ENCODE data around the gene TMEM253. TPM values are rescaled to one million over a fixed set of nuclear protein-coding genes. Genes with fewer than 3 reads are reported as not detected.

Gene TMEM253
- total RNA-seq, 4 donors from 2014 or later = 0.44 to 1.8 TPM; not detected in 2

DNA sequence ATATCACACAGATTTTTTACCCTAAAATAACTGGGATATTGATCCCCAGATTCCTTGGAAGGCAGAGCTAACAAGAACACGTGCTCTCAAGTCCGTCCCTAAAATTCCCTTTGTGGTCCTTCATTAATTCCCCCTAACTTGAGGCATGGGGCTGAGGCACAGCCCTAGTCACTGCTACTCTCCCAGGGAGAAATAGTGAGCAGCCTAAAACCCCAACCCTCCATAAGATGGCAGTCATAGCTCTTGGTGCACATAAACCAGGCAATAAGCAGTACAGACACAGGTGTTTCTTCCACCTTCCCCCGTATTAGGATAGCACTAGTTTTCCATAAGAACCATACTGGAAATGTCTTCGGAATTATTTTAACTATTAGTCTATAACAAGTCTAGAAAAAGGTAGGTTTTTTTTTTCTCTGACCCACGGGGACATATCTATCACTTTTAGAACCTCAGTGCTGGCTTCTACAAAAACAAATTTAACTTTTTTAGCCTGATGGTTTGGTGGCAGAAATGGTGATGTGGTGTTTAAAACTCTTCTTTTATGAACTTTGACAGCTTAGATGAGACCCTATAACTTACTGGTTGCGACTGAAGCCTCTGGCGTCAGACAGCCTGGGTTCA lies 33.9 kb upstream of the TMEM253 start:
- no peak for TF ChIP-seq CTCF (IDR thresholded peaks at IDR 0.05; ENCODE audit: low read depth)

DNA sequence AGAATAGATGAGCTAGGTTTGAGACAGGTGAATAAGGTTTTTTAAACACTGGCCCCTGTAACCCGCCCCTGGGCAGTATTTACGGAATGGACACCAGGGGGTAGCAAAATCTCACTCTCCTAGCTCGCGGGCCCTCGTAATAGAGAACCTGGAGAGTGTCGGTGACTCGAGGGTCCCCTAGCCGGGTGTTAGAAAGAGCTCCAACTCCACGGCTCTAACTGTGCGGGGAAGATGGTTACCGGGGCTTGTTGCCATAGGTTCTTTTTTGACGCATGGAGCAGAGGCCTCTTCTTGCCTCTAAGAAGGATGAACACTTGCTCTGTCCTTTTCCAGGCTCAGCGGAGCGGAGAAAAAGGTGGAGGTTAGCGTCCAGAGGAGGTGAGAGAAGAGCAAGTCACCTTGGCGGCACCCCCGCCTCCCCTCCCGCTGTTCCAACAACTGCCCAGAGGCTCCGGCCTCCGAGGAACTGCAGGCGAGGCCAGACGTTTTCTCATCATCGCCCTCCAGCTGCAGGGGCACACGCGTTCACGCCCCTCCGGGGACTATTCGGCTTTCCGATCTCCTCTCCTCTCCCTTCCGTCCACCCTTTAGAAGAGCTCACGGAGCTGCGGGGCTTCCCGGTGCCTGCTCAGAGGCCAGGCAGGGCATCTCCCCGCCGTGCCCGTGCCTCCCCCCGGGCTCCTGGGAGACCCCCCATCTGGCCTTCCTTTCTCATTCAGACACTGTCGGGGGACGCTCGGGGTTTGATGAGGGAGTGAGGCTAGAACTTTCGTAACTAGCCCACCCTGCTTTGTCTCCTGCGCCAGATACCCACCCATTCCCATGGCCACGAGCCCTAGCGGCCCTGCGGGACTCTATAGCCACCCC lies 32.1 kb upstream of the TMEM253 start:
- TF ChIP-seq CTCF (IDR thresholded peaks at IDR 0.05; ENCODE audit: low read depth) = no peak

GRCh38 chr14:21069388-21070082 lies 31.3 kb upstream of the TMEM253 start:
- no peak for TF ChIP-seq CTCF (IDR thresholded peaks at IDR 0.05; ENCODE audit: low read depth)

GRCh38 chr14:21070083-21070609 lies 30.7 kb upstream of the TMEM253 start, which contains the start of gene ARHGEF40:
Gene ARHGEF40, plus strand, starts transcription at chr14:21070304. Its CDS starts 93 bp downstream, at chr14:21070397.
- TF ChIP-seq CTCF (IDR thresholded peaks at IDR 0.05; ENCODE audit: low read depth) = no peak

GRCh38 chr14:21070610-21071224 lies 30.1 kb upstream of the TMEM253 start:
- no peak for TF ChIP-seq CTCF (IDR thresholded peaks at IDR 0.05; ENCODE audit: low read depth)

- TF ChIP-seq CTCF (IDR thresholded peaks at IDR 0.05; ENCODE audit: low read depth) = no peak
Observed at GRCh38 chr14:21071225-21072030, 29.4 kb upstream of the TMEM253 start.
